Measurements from ENCODE around the gene MORN4. TPM values are rescaled to one million over a fixed set of nuclear protein-coding genes. Genes with fewer than 3 reads are reported as not detected.
A peak's percentile ranks its signal among the peaks of the same experiment; 100 is the strongest.
"Not testable (repeated sequence)": the region's sequence is repeated elsewhere in the genome, so short reads cannot be mapped to it uniquely, and the experiment has no call there.

MORN4 gene
- total and polyA plus RNA-seq, 3 experiments from 2014 or later, result 1.7 to 3.1 (median 2.7) TPM

GRCh38 chr10:97582169-97582568 lies 51.1 kb downstream of the MORN4 start:
- ChIA-PET CTCF (no interaction called here), POLR2A (no interaction called here)
- Histone ChIP-seq H3K27me3 (ENCODE audit: insufficient read depth, low read length, poor library complexity, severe bottlenecking) (no peaks in the 10 kb centered on the region), H3K4me1 (ENCODE audit: insufficient read depth, low read length) (no peaks in the 10 kb centered on the region), H3K9me3 (ENCODE audit: low read length) (no peaks in the 10 kb centered on the region), H3K4me3 (ENCODE audit: low read length) (no peak overlapping the region), H3K36me3 (ENCODE audit: insufficient read depth, low read length) (no peaks in the 10 kb centered on the region), H3K27ac (ENCODE audit: low read depth, low read length) (no peak overlapping the region)
- peaks cover 0 to 5% of the 10 kb centered on the region in 2 donors for H3K27me3 Mint-ChIP-seq
- no peaks in the 10 kb centered on the region for H3K36me3 Mint-ChIP-seq
- no peak overlapping the region for H3K4me3 Mint-ChIP-seq
- no peak for DNase-seq
- no peaks in the 10 kb centered on the region for H3K4me1 Mint-ChIP-seq
- H3K27ac Mint-ChIP-seq, result no peak overlapping the region
- no peaks in the 10 kb centered on the region for H3K9me3 Mint-ChIP-seq

- Histone ChIP-seq H3K4me3 (ENCODE audit: low read length) (no peak overlapping the region), H3K27ac (ENCODE audit: low read depth, low read length) (no peak overlapping the region), H3K27me3 (ENCODE audit: insufficient read depth, low read length, poor library complexity, severe bottlenecking) (no peaks in the 10 kb centered on the region), H3K4me1 (ENCODE audit: insufficient read depth, low read length) (no peaks in the 10 kb centered on the region), H3K36me3 (ENCODE audit: insufficient read depth, low read length) (no peaks in the 10 kb centered on the region), H3K9me3 (ENCODE audit: low read length) (no peaks in the 10 kb centered on the region)
- Mint-ChIP-seq H3K27ac (no peak overlapping the region), H3K9me3 (no peaks in the 10 kb centered on the region), H3K36me3 (no peaks in the 10 kb centered on the region), H3K4me1 (no peaks in the 10 kb centered on the region), H3K27me3 (peaks cover 0 to 5% of the 10 kb centered on the region in 2 donors), H3K4me3 (no peak overlapping the region)
- DNase-seq, result no peak
- ChIA-PET CTCF (interaction anchor here (2.0 kb wide), 1 partner anchor 8 kb away, joined by 7 read pairs; the partner anchor contains the start of gene ANKRD2), POLR2A (no interaction called here)
Observed at GRCh38 chr10:97580421-97581367, 52.6 kb downstream of the MORN4 start.

GRCh38 chr10:97578171-97578844 lies 55.0 kb downstream of the MORN4 start:
- Mint-ChIP-seq H3K9me3 (no peaks in the 10 kb centered on the region), H3K27me3 (peaks cover 0 to 5% of the 10 kb centered on the region in 2 donors), H3K27ac (no peak overlapping the region), H3K4me3 (no peak overlapping the region), H3K36me3 (no peaks in the 10 kb centered on the region), H3K4me1 (no peaks in the 10 kb centered on the region)
- ChIA-PET POLR2A (interaction anchor here (0.6 kb wide), 1 partner anchor 9 kb away, joined by 3 read pairs; no protein-coding TSS in a partner anchor), CTCF (no interaction called here)
- no peak for DNase-seq
- Histone ChIP-seq H3K4me3 (ENCODE audit: low read length) (no peak overlapping the region), H3K4me1 (ENCODE audit: insufficient read depth, low read length) (no peaks in the 10 kb centered on the region), H3K9me3 (ENCODE audit: low read length) (no peaks in the 10 kb centered on the region), H3K36me3 (ENCODE audit: insufficient read depth, low read length) (no peaks in the 10 kb centered on the region), H3K27me3 (ENCODE audit: insufficient read depth, low read length, poor library complexity, severe bottlenecking) (no peaks in the 10 kb centered on the region), H3K27ac (ENCODE audit: low read depth, low read length) (no peak overlapping the region)

GRCh38 chr10:97577701-97578100 lies 55.6 kb downstream of the MORN4 start:
- Histone ChIP-seq H3K4me3 (ENCODE audit: low read length) (no peak overlapping the region), H3K4me1 (ENCODE audit: insufficient read depth, low read length) (no peaks in the 10 kb centered on the region)
- no peaks in the 10 kb centered on the region for H3K9me3 Mint-ChIP-seq

GRCh38 chr10:97576487-97576886 lies 56.8 kb downstream of the MORN4 start:
- not testable (repeated sequence) for H3K4me3 ChIP-seq (ENCODE audit: low read length); H3K27ac ChIP-seq (ENCODE audit: low read depth, low read length); H3K9me3 ChIP-seq (ENCODE audit: low read length); DNase-seq; H3K9me3 Mint-ChIP-seq; H3K4me1 ChIP-seq (ENCODE audit: insufficient read depth, low read length); H3K36me3 Mint-ChIP-seq; H3K27me3 ChIP-seq (ENCODE audit: insufficient read depth, low read length, poor library complexity, severe bottlenecking); H3K36me3 ChIP-seq (ENCODE audit: insufficient read depth, low read length); H3K27ac Mint-ChIP-seq; H3K27me3 Mint-ChIP-seq; H3K4me3 Mint-ChIP-seq; H3K4me1 Mint-ChIP-seq
- ChIA-PET POLR2A (interaction anchor here (0.8 kb wide), 1 partner anchor 8 kb away, joined by 3 read pairs; no protein-coding TSS in a partner anchor), CTCF (interaction anchor here (0.9 kb wide), 1 partner anchor 10 kb away, joined by 3 read pairs; no protein-coding TSS in a partner anchor)

More at GRCh38 chr10:97577701-97578100, 55.6 kb downstream of the MORN4 start:
- no peak overlapping the region for H3K27ac ChIP-seq (ENCODE audit: low read depth, low read length)
- peaks cover 0 to 5% of the 10 kb centered on the region in 2 donors for H3K27me3 Mint-ChIP-seq
- ChIA-PET POLR2A (interaction anchor here (0.6 kb wide), 1 partner anchor 8 kb away, joined by 3 read pairs; no protein-coding TSS in a partner anchor), CTCF (no interaction called here)
- no peaks in the 10 kb centered on the region for H3K9me3 ChIP-seq (ENCODE audit: low read length)
- no peak overlapping the region for H3K27ac Mint-ChIP-seq
- no peaks in the 10 kb centered on the region for H3K36me3 ChIP-seq (ENCODE audit: insufficient read depth, low read length)
- H3K4me3 Mint-ChIP-seq, result no peak overlapping the region
- no peaks in the 10 kb centered on the region for H3K27me3 ChIP-seq (ENCODE audit: insufficient read depth, low read length, poor library complexity, severe bottlenecking)
- H3K36me3 Mint-ChIP-seq, result no peaks in the 10 kb centered on the region
- no peak for DNase-seq
- H3K4me1 Mint-ChIP-seq, result no peaks in the 10 kb centered on the region

GRCh38 chr10:97575127-97575668 lies 58.1 kb downstream of the MORN4 start:
- no peak for DNase-seq
- Mint-ChIP-seq H3K4me3 (no peak overlapping the region), H3K27ac (peak overlapping the region in 1 of 8 donors; percentile 8), H3K36me3 (no peaks in the 10 kb centered on the region), H3K27me3 (peaks cover 0 to 5% of the 10 kb centered on the region in 2 donors), H3K9me3 (no peaks in the 10 kb centered on the region), H3K4me1 (no peaks in the 10 kb centered on the region)
- ChIA-PET CTCF (interaction anchor here (1.0 kb wide), 1 partner anchor 126 kb away, joined by 3 read pairs; no protein-coding TSS in a partner anchor), POLR2A (no interaction called here)
- no peaks in the 10 kb centered on the region for H3K9me3 ChIP-seq (ENCODE audit: low read length)
- H3K27ac ChIP-seq (ENCODE audit: low read depth, low read length), result no peak overlapping the region
- no peaks in the 10 kb centered on the region for H3K4me1 ChIP-seq (ENCODE audit: insufficient read depth, low read length)
- H3K36me3 ChIP-seq (ENCODE audit: insufficient read depth, low read length), result no peaks in the 10 kb centered on the region
- H3K4me3 ChIP-seq (ENCODE audit: low read length), result no peak overlapping the region
- no peaks in the 10 kb centered on the region for H3K27me3 ChIP-seq (ENCODE audit: insufficient read depth, low read length, poor library complexity, severe bottlenecking)

- POLR2A ChIA-PET, result no interaction called here
Observed at GRCh38 chr10:97574374-97575126, 58.8 kb downstream of the MORN4 start.

More at GRCh38 chr10:97574374-97575126, 58.8 kb downstream of the MORN4 start:
- no peak for DNase-seq
- H3K4me3 Mint-ChIP-seq, result no peak overlapping the region
- H3K9me3 ChIP-seq (ENCODE audit: low read length), result no peaks in the 10 kb centered on the region
- peaks cover 0 to 1% (median 0%) of the 10 kb centered on the region in 3 donors for H3K36me3 Mint-ChIP-seq
- CTCF ChIA-PET, result interaction anchor here (1.0 kb wide), 1 partner anchor 110 kb away, joined by 3 read pairs; no protein-coding TSS in a partner anchor
- no peaks in the 10 kb centered on the region for H3K9me3 Mint-ChIP-seq
- H3K36me3 ChIP-seq (ENCODE audit: insufficient read depth, low read length), result no peaks in the 10 kb centered on the region
- no peaks in the 10 kb centered on the region for H3K27me3 ChIP-seq (ENCODE audit: insufficient read depth, low read length, poor library complexity, severe bottlenecking)
- peak overlapping the region in 2 of 8 donors; percentile 32 to 38 for H3K27ac Mint-ChIP-seq
- no peaks in the 10 kb centered on the region for H3K4me1 ChIP-seq (ENCODE audit: insufficient read depth, low read length)
- H3K27me3 Mint-ChIP-seq, result peaks cover 0 to 5% of the 10 kb centered on the region in 2 donors
- H3K4me3 ChIP-seq (ENCODE audit: low read length), result no peak overlapping the region
- H3K27ac ChIP-seq (ENCODE audit: low read depth, low read length), result no peak overlapping the region
- H3K4me1 Mint-ChIP-seq, result no peaks in the 10 kb centered on the region
